Right lung (tissue), 5 donors: ENCODE data around the gene HOXA4. TPM values are rescaled to one million over a fixed set of nuclear protein-coding genes. Genes with fewer than 3 reads are reported as not detected.

Experiments used
- DNase-seq, 2 donors: peaks; one replicate each; pipeline ENCODE4 v3.0.0-alpha.2; 2013
- polyA plus RNA-seq, 5 donors: library from polyadenylated mRNA; unstranded; fragments of 120-200 nt; gene quantifications; one replicate each; pipeline versions ENCODE4 v1.2.1 to v1.2.3, GENCODE V29; 2013; ENCODE audit warnings: inconsistent platforms in 1 of 5, low replicate concordance in 1 of 5; ENCODE audit not compliant: insufficient read length in 5 of 5, insufficient read depth in 1 of 5

The HOXA4 gene
- polyA plus RNA-seq, 5 donors: 32.3 to 39.5 (median 38.3) TPM

DNA sequence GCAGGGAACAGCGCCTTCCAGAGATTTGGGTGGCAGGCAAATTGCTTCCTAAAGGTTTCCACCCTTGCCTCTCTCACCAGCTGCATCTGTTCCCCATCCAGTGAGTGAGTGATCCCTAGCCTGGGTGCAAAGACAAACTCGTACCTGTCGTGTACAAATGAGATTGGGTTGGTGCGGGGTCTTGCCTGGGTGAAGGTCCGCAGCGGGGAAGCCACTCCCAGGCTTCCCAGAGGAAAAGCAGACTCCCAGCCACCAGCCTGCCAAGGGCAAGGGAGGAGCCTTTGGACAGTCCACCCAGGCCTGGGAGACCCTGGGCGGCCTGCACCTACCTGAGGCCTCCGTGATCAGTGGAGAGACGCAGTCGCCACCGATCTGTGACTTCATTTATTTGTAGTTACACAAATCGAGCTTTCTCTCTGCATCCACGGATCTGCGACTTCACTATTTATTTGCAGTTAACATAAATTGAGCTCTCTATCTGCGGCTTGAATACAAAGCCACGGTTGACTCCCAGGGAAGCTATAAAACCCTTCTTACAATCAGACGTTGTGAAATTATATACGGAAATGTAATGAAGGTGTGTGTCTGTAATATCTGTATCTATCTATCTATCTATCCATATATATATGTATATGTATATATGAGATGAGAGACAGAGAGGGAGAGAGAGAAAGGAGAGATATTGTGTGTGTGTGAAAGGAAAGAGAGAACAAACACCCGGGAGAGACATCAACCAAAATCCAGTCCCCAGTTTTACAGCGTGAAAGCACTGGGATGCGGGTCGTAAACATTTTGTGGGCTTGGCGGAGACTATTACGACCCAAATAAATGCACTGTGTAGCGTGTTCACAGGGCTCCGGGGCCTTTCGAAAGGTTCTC lies 28.9 kb upstream of the HOXA4 start:
- no peak for DNase-seq

DNA sequence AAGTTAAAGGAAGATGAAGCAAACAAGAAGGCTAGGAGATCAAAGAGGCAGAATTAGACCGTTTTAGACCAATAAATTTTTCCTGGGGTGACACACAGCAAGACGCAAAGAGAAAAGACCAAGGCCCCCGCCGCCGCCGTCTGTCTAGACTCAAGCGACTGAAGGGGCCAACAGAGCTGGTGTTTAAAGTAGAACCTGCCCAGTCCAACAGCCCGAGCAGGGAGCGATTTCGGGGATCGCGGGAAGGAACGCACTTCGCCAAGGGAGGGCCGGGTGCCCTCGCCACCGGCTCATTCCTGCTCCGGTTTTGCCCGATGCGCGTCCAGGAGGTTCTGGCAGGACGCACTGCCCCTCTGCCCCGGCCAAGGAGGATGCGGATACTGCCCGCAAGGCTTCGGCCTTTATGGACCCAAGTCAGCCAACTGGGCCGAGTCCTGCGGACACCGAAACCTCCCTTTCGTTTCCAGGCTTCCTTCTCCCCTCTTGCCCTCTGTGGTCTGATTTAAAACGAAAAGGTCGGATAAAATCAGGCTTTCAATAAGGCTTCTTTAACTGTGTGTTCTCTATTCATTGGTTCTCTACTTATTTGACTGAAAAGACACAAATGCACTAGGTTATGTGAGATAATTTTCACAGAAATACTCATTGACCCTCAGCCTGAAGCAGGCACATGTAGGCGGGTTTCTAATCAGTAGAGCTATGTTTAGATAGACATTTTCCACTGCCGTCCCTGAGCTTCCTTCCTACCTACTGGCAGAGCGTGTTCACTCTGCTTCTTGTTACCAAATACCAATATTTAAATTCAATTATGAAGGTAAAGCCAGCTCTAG lies 28.1 kb upstream of the HOXA4 start:
- no peak for DNase-seq

DNA sequence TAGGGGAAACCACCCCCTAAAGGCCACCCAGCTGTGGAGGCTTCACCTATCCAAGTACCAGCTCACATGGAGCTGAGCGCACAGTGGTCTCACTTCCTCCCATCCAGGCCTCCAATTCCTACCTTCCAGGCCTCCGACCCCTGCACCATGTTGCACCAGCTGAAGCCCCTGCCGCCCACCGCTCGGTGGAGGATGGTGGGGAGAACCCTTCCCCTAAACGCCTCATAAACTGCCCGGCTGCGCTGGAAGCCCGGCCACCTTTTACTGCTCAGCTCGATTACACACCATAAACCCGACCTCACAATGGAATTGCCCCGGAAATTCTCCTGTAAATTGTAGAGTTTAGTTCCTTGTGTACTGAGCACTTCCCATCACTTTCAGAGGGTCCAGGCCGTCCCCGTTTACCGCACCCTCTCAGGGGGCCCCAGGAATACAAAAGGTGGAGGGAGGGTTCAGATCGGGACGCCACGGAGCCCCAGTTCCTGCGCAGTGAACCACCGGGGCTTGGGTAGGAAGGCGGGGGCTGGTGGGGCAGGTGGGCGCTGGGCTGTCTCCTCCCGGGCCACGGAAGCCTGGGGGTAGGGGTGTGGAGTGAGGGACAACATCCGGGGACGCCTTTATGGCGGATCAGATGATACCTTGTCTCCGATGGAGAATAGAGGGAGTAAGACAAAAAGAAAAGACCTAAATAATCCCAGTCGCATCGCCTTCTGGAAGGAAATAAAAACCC lies 27.3 kb upstream of the HOXA4 start:
- no peak for DNase-seq

GRCh38 chr7:27156916-27157701 lies 26.6 kb upstream of the HOXA4 start:
- DNase-seq: no peak

GRCh38 chr7:27156508-27156898 lies 25.9 kb upstream of the HOXA4 start, which contains the start of gene HOXA7:
HOXA7 (minus strand) TSS chr7:27156675; CDS start chr7:27156545, 130 bp downstream.
- DNase-seq: peak in 1 of 2 donors; percentile 78

GRCh38 chr7:27155816-27156507 lies 25.4 kb upstream of the HOXA4 start:
- no peak for DNase-seq

DNA sequence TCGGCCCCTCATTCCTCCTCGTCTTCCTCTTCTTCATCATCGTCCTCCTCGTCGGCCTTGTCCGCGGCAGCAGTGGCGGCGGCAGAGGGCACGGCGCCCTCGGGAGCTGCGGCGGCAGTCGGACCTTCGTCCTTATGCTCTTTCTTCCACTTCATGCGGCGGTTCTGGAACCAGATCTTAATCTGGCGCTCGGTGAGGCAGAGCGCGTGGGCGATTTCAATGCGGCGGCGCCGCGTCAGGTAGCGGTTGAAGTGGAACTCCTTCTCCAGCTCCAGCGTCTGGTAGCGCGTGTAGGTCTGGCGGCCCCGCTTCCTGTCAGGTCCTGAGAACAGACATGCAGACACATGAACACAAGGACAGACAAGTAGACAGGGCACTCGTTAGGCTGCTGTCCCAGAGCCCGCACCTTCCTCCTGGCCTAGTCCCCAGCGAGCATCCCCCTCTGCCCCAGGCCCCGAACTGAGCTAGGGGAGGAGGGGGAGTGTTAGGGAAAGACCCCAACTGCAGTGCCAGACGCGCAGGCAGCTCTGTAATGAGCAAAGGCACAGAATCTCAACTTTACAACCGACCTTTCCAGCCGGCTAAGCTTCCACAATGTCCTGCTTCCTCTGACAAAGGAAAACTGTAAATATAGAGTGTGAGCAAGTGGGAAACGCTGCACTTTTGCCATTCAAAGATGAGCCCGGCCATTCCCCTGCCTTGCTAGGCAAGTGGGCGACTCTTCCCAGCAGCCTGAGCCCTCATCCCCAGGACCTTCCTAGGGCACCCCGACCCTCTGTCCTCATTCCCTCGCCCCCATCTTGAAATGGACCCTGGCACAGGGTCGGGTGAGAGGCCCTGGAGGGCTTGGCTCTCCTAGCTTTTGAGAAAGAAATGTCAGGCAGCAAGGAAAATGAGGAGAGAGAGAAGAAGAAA lies 24.6 kb upstream of the HOXA4 start:
- no peak for DNase-seq

GRCh38 chr7:27154369-27154768 lies 23.8 kb upstream of the HOXA4 start:
- no peak for DNase-seq

DNA sequence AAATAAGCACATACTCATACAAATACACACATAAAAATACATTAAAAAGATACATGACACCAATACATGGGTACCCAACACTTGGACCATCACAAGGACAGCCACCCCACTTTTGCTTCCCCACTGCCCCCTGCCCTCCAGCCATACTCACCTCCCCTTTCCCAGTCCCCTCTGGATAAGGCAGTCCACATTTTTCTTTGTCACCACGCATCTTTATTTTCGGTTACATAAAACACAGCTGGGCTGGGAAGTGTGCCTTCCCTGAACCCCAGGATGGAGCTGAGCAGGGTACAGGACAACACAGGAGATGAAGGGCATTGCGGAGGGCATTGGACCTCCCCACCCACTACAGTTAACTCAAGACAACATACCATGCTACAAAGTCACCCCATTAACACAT lies 23.0 kb upstream of the HOXA4 start:
- no peak for DNase-seq

DNA sequence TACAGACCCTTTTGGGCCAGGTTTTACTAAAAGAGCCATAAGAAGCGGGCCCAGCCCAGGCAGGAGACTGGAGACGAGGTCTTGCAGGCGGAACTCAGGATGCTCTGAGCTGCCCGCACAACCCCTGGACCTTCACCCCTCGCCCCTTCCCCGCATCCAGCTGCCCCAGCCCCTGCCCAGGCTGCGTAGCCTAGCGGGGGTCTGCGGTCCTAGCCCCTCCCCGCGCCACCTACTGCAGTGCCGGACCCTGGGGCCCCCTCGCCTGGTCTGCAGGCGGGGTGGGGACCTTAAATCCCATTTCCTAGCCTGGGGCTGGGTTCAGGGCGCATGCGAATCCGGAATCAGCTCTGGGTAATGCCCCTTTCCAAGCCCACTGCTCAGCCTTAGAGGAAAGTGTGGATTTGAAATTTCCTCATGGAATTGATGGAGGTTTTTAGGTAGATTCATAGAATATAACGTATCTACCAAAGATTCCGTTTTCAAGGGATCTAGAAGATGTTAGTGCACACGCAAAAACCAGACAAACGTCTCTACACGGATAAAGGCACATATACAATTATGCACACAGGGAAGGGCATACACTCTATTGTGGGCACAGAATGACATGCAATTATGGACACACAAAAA lies 22.4 kb upstream of the HOXA4 start:
- no peak for DNase-seq

DNA sequence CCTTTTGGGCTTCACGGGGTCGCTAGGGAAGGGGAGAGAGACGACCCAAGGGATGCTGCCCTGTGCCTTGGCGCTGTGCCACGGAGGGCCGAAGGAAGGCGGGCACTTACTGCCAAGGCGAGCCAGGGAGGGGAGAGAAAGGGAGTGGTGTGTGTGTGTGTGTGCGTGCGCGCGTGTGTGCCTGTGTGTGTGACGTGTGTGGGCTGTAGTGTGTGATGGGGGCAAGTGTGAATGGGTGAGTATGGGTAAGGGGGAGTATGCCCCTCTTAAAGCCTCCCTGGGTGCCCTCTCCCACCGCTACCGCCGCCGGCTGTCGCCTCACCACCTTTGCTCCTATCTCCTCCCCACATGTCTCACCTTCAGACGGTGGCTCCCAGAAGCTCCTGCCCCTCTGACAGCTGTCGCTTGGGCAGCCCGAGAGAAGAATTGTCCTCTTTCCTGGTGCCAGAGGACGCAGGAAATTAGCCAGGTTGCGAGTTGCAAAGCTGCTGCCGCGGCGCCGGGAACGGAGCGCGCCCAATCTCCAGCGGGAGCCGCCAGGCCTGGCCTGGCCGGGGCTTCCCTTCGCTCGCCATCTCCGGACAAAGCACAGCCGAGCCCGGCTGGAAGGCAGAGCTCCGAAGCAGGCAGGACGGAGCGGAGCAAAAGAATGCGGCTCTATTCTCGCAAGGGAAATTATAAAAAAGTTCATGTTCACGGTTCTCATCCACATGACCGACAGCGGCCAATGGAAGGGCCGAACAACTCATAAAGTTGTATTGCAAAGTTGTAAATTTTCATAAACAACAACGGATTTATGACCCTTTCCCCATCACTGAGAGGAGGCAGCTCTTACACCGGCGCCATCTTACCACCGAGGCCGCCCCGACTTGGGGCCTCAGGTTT lies 21.6 kb upstream of the HOXA4 start, which contains the start of gene HOXA3:
Gene HOXA3, minus strand, starts transcription at position 653 of the 885 bp plus-strand sequence. CDS start 41,943 bp downstream, outside the sequence.
- DNase-seq: peak in 1 of 2 donors; percentile 75

- no peak for DNase-seq
These were observed 20.9 kb upstream of the HOXA4 start for GRCh38 chr7:27151341-27151930.

- DNase-seq: peak; percentile 87
These were observed 20.2 kb upstream of the HOXA4 start for GRCh38 chr7:27150568-27151340.

GRCh38 chr7:27149842-27150567 lies 19.4 kb upstream of the HOXA4 start:
- no peak for DNase-seq

DNA sequence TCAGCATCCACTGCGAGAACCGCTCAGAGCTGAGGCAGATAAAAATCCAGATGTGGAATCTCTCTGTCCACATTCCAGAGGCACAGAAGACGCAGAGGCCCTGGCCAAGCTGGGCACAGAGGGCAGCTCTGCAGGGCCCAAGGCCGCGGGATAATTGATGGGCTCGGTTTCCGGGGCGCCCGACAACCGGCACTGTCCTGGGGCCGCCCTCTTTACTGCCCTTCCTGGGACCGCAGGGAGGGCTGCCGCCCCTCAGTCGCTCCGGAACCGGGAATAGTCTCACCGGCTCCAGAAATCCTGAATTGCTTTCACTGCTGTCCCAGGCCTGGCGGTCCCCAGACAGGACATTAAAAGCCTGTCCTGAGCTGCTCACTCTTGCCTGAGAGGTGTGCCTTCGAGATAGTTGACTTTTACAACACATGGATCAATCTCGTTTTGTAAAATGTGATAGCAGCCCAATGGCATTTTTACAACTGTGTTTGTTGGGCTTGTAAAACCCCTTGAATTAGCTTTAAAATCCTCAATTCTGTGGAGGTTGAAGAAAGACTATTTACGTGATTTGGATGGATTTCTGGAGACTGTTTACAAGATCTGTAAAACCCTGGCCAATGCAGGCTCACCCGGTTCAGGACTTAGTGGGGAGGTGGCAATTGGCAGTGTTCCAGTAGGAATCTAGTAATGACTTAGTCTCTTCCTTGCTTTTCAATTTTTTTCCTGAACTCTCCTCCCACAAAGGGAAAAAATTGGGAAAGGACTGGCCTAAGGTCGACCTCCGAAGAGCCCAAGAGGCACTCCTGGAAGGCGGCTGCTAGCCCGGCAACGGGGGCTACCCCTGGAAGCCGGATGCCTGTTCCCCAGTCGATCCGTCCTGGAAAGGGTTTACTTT lies 18.4 kb upstream of the HOXA4 start:
- peak in 1 of 2 donors; percentile 35 for DNase-seq
